K562 (cell line): Measurements from ENCODE around the gene SCN4A. TPM values are rescaled to one million over a fixed set of nuclear protein-coding genes. Genes with fewer than 3 reads are reported as not detected.

Experiments
- ARID1B ChIP-seq: fragments of 450-650 bp; IDR thresholded peaks from 2 replicates; pipeline ENCODE4 v1.6.1; 2016; ENCODE audit warnings: antibody characterized with exemption, mild to moderate bottlenecking, inconsistent platforms
- CBX1 ChIP-seq: sonication (generic); IDR thresholded peaks from 2 replicates; pipeline ENCODE4 v1.6.1; 2016; ENCODE audit warnings: antibody characterized with exemption, low read depth, mild to moderate bottlenecking
- CTCF ChIP-seq, 3 experiments: IDR thresholded peaks in 2 of 3; conservative IDR thresholded peaks in 1 of 3; 2 replicates each; pipeline ENCODE4 v1.5.1; 2011 to 2012; ENCODE audit warnings: low read length in 3 of 3, mild to moderate bottlenecking in 3 of 3, control low read depth in 2 of 3, improper control_type of control experiment in 1 of 3, inconsistent platforms in 1 of 3, low read depth in 1 of 3, mixed read lengths in 1 of 3, moderate library complexity in 1 of 3; ENCODE audit not compliant: insufficient read depth in 2 of 3
- DPF2 ChIP-seq: fragments of 450-650 bp; IDR thresholded peaks from 2 replicates; pipeline ENCODE4 v1.6.1; 2016
- ELK3 ChIP-seq: fragments of 450-650 bp; formaldehyde crosslinking; IDR thresholded peaks from 2 replicates; pipeline ENCODE4 v1.4.0; 2020; ENCODE audit warnings: mild to moderate bottlenecking
- FIP1L1 ChIP-seq: fragments of 200-400 bp; formaldehyde crosslinking; IDR thresholded peaks from 2 replicates; pipeline ENCODE4 v1.6.1; 2018; ENCODE audit warnings: mild to moderate bottlenecking, low read depth, low read length; ENCODE audit not compliant: poor library complexity, severe bottlenecking
- FOS ChIP-seq: IDR thresholded peaks from 3 replicates; pipeline ENCODE4 v1.6.1; 2011; ENCODE audit not compliant: insufficient read length; ENCODE audit errors: extremely low read depth
- FOXA3 ChIP-seq, 2 experiments: fragments of 450-650 bp in 1 of 2; sonication (generic) in 1 of 2; formaldehyde crosslinking; IDR thresholded peaks in 1 of 2; conservative IDR thresholded peaks in 1 of 2; 2 replicates each; pipeline versions ENCODE4 v1.4.0 to v1.8.0; 2020 to 2022; ENCODE audit warnings: mild to moderate bottlenecking in 2 of 2, missing genetic modification reagents in 1 of 2
- FOXO4 ChIP-seq: fragments of 450-650 bp; formaldehyde crosslinking; IDR thresholded peaks from 2 replicates; pipeline ENCODE4 v1.4.0; 2020; ENCODE audit warnings: mild to moderate bottlenecking, moderate library complexity
- IFI16 ChIP-seq: fragments of 250-450 bp; sonication (Bioruptor Pico); IDR thresholded peaks from 2 replicates; pipeline ENCODE4 v2.1.2; 2022; ENCODE audit warnings: mild to moderate bottlenecking, inconsistent platforms
- JUNB ChIP-seq: fragments of 450-650 bp; formaldehyde crosslinking; conservative IDR thresholded peaks from 2 replicates; pipeline ENCODE4 v1.4.0; 2020; ENCODE audit warnings: mild to moderate bottlenecking
- JUND ChIP-seq, 2 experiments: IDR thresholded peaks; 2 replicates in 1 of 2; 3 replicates in 1 of 2; pipeline ENCODE4 v1.6.1; 2011; ENCODE audit warnings: borderline replicate concordance in 2 of 2, low read depth in 2 of 2, low read length in 2 of 2, improper control_type of control experiment in 1 of 2, missing biosample characterization in 1 of 2, missing genetic modification characterization in 1 of 2, missing genetic modification reagents in 1 of 2
- MAX ChIP-seq: sonication (generic); formaldehyde crosslinking; IDR thresholded peaks from 2 replicates; pipeline ENCODE4 v1.9.0; 2022; ENCODE audit warnings: mild to moderate bottlenecking, missing genetic modification reagents
- PHTF2 ChIP-seq: fragments of 250-450 bp; sonication (Bioruptor Pico); IDR thresholded peaks from 2 replicates; pipeline ENCODE4 v1.5.0; 2021; ENCODE audit warnings: mild to moderate bottlenecking
- RBBP5 ChIP-seq: fragments of 200-600 bp; sonication (generic); IDR thresholded peaks from 2 replicates; pipeline ENCODE4 v1.6.1; 2012; ENCODE audit warnings: borderline replicate concordance, mild to moderate bottlenecking, low read length, control low read depth, inconsistent platforms; ENCODE audit not compliant: insufficient read depth, poor library complexity, severe bottlenecking
- SMARCA4 ChIP-seq: fragments of 450-650 bp; IDR thresholded peaks from 2 replicates; pipeline ENCODE4 v1.6.1; 2016
- ZNF197 ChIP-seq: fragments of 200-800 bp; sonication (Bioruptor generic); IDR thresholded peaks from 2 replicates; pipeline ENCODE4 v1.6.1; 2016; ENCODE audit warnings: low read depth, missing genetic modification characterization, missing compliant biosample characterization
- ZNF655 ChIP-seq: fragments of 250-450 bp; sonication (Bioruptor Pico); IDR thresholded peaks from 2 replicates; pipeline ENCODE4 v1.5.0; 2021
- polyA plus RNA-seq, 8 experiments: library from polyadenylated mRNA; depleted of rRNA in 4 of 8; stranded (reverse) in 5 of 8; unstranded in 3 of 8; fragments of >200 nt; fragmentation: Nextera tagmentation in 2 of 8; fragmentation: Illumina TruSeq in 1 of 8; extraction: Ambion mirVana in 2 of 8; extraction: Trizol in 1 of 8; gene quantifications; 2 replicates each; pipeline versions ENCODE4 v1.2.1 to v1.2.3, GENCODE V29; 2011 to 2014; ENCODE audit warnings: inconsistent platforms in 1 of 8, missing spikeins in 1 of 8
- total RNA-seq, 7 experiments: library from RNA; depleted of rRNA in 6 of 7; stranded (reverse); fragments of >200 nt in 6 of 7; fragmentation: Illumina TruSeq in 2 of 7; extraction: Trizol in 2 of 7; gene quantifications; 2 replicates each; pipeline versions ENCODE4 v1.2.1 to v1.2.3, GENCODE V29; 2011 to 2021; ENCODE audit warnings: low replicate concordance in 1 of 7

Gene SCN4A
- total and polyA plus RNA-seq, 9 of the 15 experiments (the other 6 are each of a cell fraction or from before 2014, with no cell fraction given), result 0.29 to 2.6 (median 1.4) TPM

- TF ChIP-seq ELK3 (CRISPR knock-in tag) (no peak), FOXA3 (CRISPR knock-in tag; conservative IDR thresholded peaks at IDR 0.05 in 1 of 2, IDR thresholded peaks at IDR 0.05 in 1 of 2) (0 out of 4 replicates have a peak, but pooled peaks of 1 of the 2 experiments have one; percentile 20), ZNF655 (CRISPR knock-in tag) (no peak), MAX (CRISPR knock-in tag) (peak; percentile 42; the same call in 1 of the 2 replicates), IFI16 (no peak), FIP1L1 (no peak), CBX1 (0 out of 2 replicates have a peak, but pooled peaks have one; percentile 46), FOXO4 (no peak), JUNB (CRISPR knock-in tag) (peak; percentile 88), CTCF (IDR thresholded peaks at IDR 0.05 in 2 of 3, conservative IDR thresholded peaks at IDR 0.05 in 1 of 3; ENCODE audit: insufficient read depth in 2 of 3, low read depth in 1 of 3, low read length in 3 of 3) (0 out of 6 replicates have a peak, but pooled peaks of 1 of the 3 experiments have one; percentile 11), RBBP5 (no peak), DPF2 (peak; percentile 87), SMARCA4 (peak; percentile 85; the same call in 1 of the 2 replicates), ARID1B (peak; percentile 85), FOS (peak; percentile 63), JUND (IDR thresholded peaks at IDR 0.05; ENCODE audit: borderline replicate concordance, low read depth, low read length) (peak; percentile 99), JUND (tag; IDR thresholded peaks at IDR 0.05; ENCODE audit: borderline replicate concordance, low read depth, low read length) (peak; percentile 99), PHTF2 (CRISPR knock-in tag) (no peak), ZNF197 (CRISPR knock-in tag) (no peak)
Observed at GRCh38 chr17:63984651-63985386, 12.1 kb upstream of the SCN4A start (continued).
